Karpas-422 (cell line): ENCODE data around the gene IQCK. TPM values are rescaled to one million over a fixed set of nuclear protein-coding genes. Genes with fewer than 3 reads are reported as not detected.

ENCODE experiments used
- DNase-seq: peaks from one replicate; pipeline ENCODE4 v3.0.0-alpha.2; 2015
- H2AFZ ChIP-seq: fragments of 200-600 bp; sonication (generic); 2 replicates; pipeline ENCODE4 v1.6.1; 2014; ENCODE audit warnings: antibody characterized with exemption, low read length, mixed read lengths
- H3K27ac ChIP-seq: fragments of 200-600 bp; sonication (generic); 2 replicates; pipeline ENCODE4 v1.5.1; 2014; ENCODE audit warnings: mild to moderate bottlenecking, low read length, moderate library complexity
- H3K27me3 ChIP-seq: fragments of 200-600 bp; sonication (generic); 2 replicates; pipeline ENCODE4 v1.6.1; 2014; ENCODE audit warnings: low read length, mixed read lengths
- H3K36me3 ChIP-seq: fragments of 200-600 bp; sonication (generic); 2 replicates; pipeline ENCODE4 v1.6.1; 2014; ENCODE audit warnings: low read length, mixed read lengths; ENCODE audit not compliant: insufficient read depth
- H3K4me1 ChIP-seq: fragments of 200-600 bp; sonication (generic); 2 replicates; pipeline ENCODE4 v1.6.1; 2014; ENCODE audit warnings: mild to moderate bottlenecking, low read length, mixed read lengths
- H3K4me2 ChIP-seq: fragments of 200-600 bp; sonication (generic); 2 replicates; pipeline ENCODE4 v1.6.1; 2014; ENCODE audit warnings: low read length, low read depth, mild to moderate bottlenecking; ENCODE audit not compliant: poor library complexity, severe bottlenecking
- H3K4me3 ChIP-seq: fragments of 200-600 bp; sonication (generic); 2 replicates; pipeline ENCODE4 v1.5.1; 2014; ENCODE audit warnings: mild to moderate bottlenecking, antibody characterized with exemption, low read length, mixed read lengths
- H3K79me2 ChIP-seq: fragments of 200-600 bp; sonication (generic); 2 replicates; pipeline ENCODE4 v1.6.1; 2014; ENCODE audit warnings: mild to moderate bottlenecking, low read length, mixed read lengths
- H3K9ac ChIP-seq: fragments of 200-600 bp; sonication (generic); 2 replicates; pipeline ENCODE4 v1.6.0; 2014; ENCODE audit warnings: low read length
- H3K9me2 ChIP-seq: fragments of 200-600 bp; sonication (generic), shearing (Covaris generic); replicated peaks from 2 replicates; pipeline ENCODE4 v1.6.0; 2014; ENCODE audit warnings: mild to moderate bottlenecking, low read length, moderate library complexity; ENCODE audit not compliant: insufficient read depth
- H3K9me3 ChIP-seq: fragments of 300-700, 200-600 bp; sonication (generic); 2 replicates; pipeline ENCODE4 v1.6.1; 2014; ENCODE audit warnings: low read length, mixed read lengths
- H4K20me1 ChIP-seq: fragments of 200-600 bp; sonication (generic); 2 replicates; pipeline ENCODE4 v1.6.1; 2014; ENCODE audit warnings: mild to moderate bottlenecking, antibody characterized with exemption, low read length, low read depth; ENCODE audit not compliant: insufficient read depth
- total RNA-seq: library from RNA; depleted of rRNA; stranded (reverse); fragments of >200 nt; shearing (Covaris generic); gene quantifications from 2 replicates; pipeline ENCODE4 v1.2.3, GENCODE V29; 2014; ENCODE audit warnings: low replicate concordance

Gene IQCK
- total RNA-seq, 1 experiment from 2014 or later, result 4.9 TPM

GRCh38 chr16:19831678-19832077 lies 113.6 kb downstream of the IQCK start:
- Histone ChIP-seq H3K27ac (no peak overlapping the region), H3K4me3 (no peak overlapping the region), H3K9me2 (no peaks in the 10 kb centered on the region), H3K27me3 (no peaks in the 10 kb centered on the region), H3K79me2 (no peaks in the 10 kb centered on the region), H3K4me2 (no peak overlapping the region), H3K9me3 (no peaks in the 10 kb centered on the region), H3K4me1 (no peaks in the 10 kb centered on the region), H4K20me1 (no peaks in the 10 kb centered on the region), H3K9ac (no peak overlapping the region), H2AFZ (no peak overlapping the region), H3K36me3 (no peaks in the 10 kb centered on the region)
- no peak for DNase-seq

- no peaks in the 10 kb centered on the region for H3K9me3 ChIP-seq
- no peaks in the 10 kb centered on the region for H3K9me2 ChIP-seq
- DNase-seq, result no peak
- no peaks in the 10 kb centered on the region for H3K79me2 ChIP-seq
- H3K27me3 ChIP-seq, result no peaks in the 10 kb centered on the region
- H3K4me1 ChIP-seq, result no peaks in the 10 kb centered on the region
- no peaks in the 10 kb centered on the region for H3K36me3 ChIP-seq
- H3K4me2 ChIP-seq, result no peak overlapping the region
- no peaks in the 10 kb centered on the region for H4K20me1 ChIP-seq
- no peak overlapping the region for H3K4me3 ChIP-seq
- H2AFZ ChIP-seq, result no peak overlapping the region
- no peak overlapping the region for H3K27ac ChIP-seq
- no peak overlapping the region for H3K9ac ChIP-seq
Observed at GRCh38 chr16:19833176-19833575, 115.1 kb downstream of the IQCK start.

GRCh38 chr16:19833581-19833980 lies 115.5 kb downstream of the IQCK start:
- Histone ChIP-seq H3K27me3 (no peaks in the 10 kb centered on the region), H3K9me3 (no peaks in the 10 kb centered on the region), H4K20me1 (no peaks in the 10 kb centered on the region), H3K4me1 (no peaks in the 10 kb centered on the region), H2AFZ (no peak overlapping the region), H3K4me3 (no peak overlapping the region), H3K9me2 (no peaks in the 10 kb centered on the region), H3K9ac (no peak overlapping the region), H3K79me2 (no peaks in the 10 kb centered on the region), H3K4me2 (no peak overlapping the region), H3K36me3 (no peaks in the 10 kb centered on the region), H3K27ac (no peak overlapping the region)
- DNase-seq, result no peak

GRCh38 chr16:19835196-19835595 lies 117.1 kb downstream of the IQCK start:
- no peak for DNase-seq
- H3K9me2 ChIP-seq, result no peaks in the 10 kb centered on the region
- H3K4me2 ChIP-seq, result no peak overlapping the region
- H3K27me3 ChIP-seq, result no peaks in the 10 kb centered on the region
- H3K4me1 ChIP-seq, result no peaks in the 10 kb centered on the region
- no peak overlapping the region for H3K4me3 ChIP-seq
- H3K9ac ChIP-seq, result no peak overlapping the region
- no peaks in the 10 kb centered on the region for H3K79me2 ChIP-seq
- no peaks in the 10 kb centered on the region for H4K20me1 ChIP-seq
- H3K27ac ChIP-seq, result no peak overlapping the region
- no peak overlapping the region for H2AFZ ChIP-seq
- H3K36me3 ChIP-seq, result no peaks in the 10 kb centered on the region
- H3K9me3 ChIP-seq, result no peaks in the 10 kb centered on the region

GRCh38 chr16:19835968-19836421 lies 117.9 kb downstream of the IQCK start:
- no peak overlapping the region for H3K4me2 ChIP-seq
- no peak overlapping the region for H2AFZ ChIP-seq
- H3K9ac ChIP-seq, result no peak overlapping the region
- no peaks in the 10 kb centered on the region for H3K79me2 ChIP-seq
- no peaks in the 10 kb centered on the region for H3K27me3 ChIP-seq
- no peak for DNase-seq
- no peaks in the 10 kb centered on the region for H3K4me1 ChIP-seq
- no peak overlapping the region for H3K27ac ChIP-seq
- H3K9me2 ChIP-seq, result no peaks in the 10 kb centered on the region
- H3K4me3 ChIP-seq, result no peak overlapping the region
- no peaks in the 10 kb centered on the region for H4K20me1 ChIP-seq
- no peaks in the 10 kb centered on the region for H3K9me3 ChIP-seq
- H3K36me3 ChIP-seq, result no peaks in the 10 kb centered on the region

GRCh38 chr16:19837331-19837980 lies 119.4 kb downstream of the IQCK start:
- no peak overlapping the region for H3K4me3 ChIP-seq
- H2AFZ ChIP-seq, result no peak overlapping the region

GRCh38 chr16:19837984-19838707 lies 120.1 kb downstream of the IQCK start:
- Histone ChIP-seq H3K27me3 (no peaks in the 10 kb centered on the region), H3K27ac (no peak overlapping the region), H2AFZ (no peak overlapping the region), H3K9me2 (no peaks in the 10 kb centered on the region), H3K79me2 (no peaks in the 10 kb centered on the region), H3K4me1 (no peaks in the 10 kb centered on the region), H3K4me3 (no peak overlapping the region), H3K9me3 (no peaks in the 10 kb centered on the region), H3K9ac (no peak overlapping the region), H3K36me3 (no peaks in the 10 kb centered on the region), H4K20me1 (no peaks in the 10 kb centered on the region), H3K4me2 (no peak overlapping the region)
- DNase-seq, result no peak

More at GRCh38 chr16:19837331-19837980, 119.4 kb downstream of the IQCK start:
- no peaks in the 10 kb centered on the region for H3K4me1 ChIP-seq
- no peaks in the 10 kb centered on the region for H3K36me3 ChIP-seq
- no peaks in the 10 kb centered on the region for H3K27me3 ChIP-seq
- no peaks in the 10 kb centered on the region for H3K79me2 ChIP-seq
- H3K9ac ChIP-seq, result no peak overlapping the region
- H4K20me1 ChIP-seq, result no peaks in the 10 kb centered on the region
- H3K4me2 ChIP-seq, result no peak overlapping the region
- H3K9me3 ChIP-seq, result no peaks in the 10 kb centered on the region
- no peak overlapping the region for H3K27ac ChIP-seq
- no peaks in the 10 kb centered on the region for H3K9me2 ChIP-seq
- DNase-seq, result no peak

GRCh38 chr16:19840524-19841110 lies 122.5 kb downstream of the IQCK start:
- Histone ChIP-seq H3K27me3 (no peaks in the 10 kb centered on the region), H3K9me2 (no peaks in the 10 kb centered on the region), H3K9me3 (no peaks in the 10 kb centered on the region), H2AFZ (no peak overlapping the region), H3K36me3 (no peaks in the 10 kb centered on the region), H3K4me1 (no peaks in the 10 kb centered on the region), H3K4me2 (no peak overlapping the region), H4K20me1 (no peaks in the 10 kb centered on the region), H3K9ac (no peak overlapping the region), H3K79me2 (no peaks in the 10 kb centered on the region), H3K27ac (no peak overlapping the region), H3K4me3 (no peak overlapping the region)
- DNase-seq, result no peak
